ENCODE measurements around the gene CEP170B.

Gene CEP170B

GRCh38 chr14:104865081-104865630 lies at the start of gene CEP170B:
TSS of gene CEP170B (plus strand) at chr14:104865268. CDS start at chr14:104868451, 3,183 bp downstream.
- TF ChIP-seq EZH2phosphoT487 (IDR thresholded peaks at IDR 0.05; ENCODE audit: borderline replicate concordance) (no peak), CTCF (conservative IDR thresholded peaks at IDR 0.05; ENCODE audit: low read length) (no peak)

GRCh38 chr14:104816616-104816884 lies 48.5 kb upstream of the CEP170B start:
- Histone ChIP-seq H3K9me3 (ENCODE audit: insufficient read depth, low read depth, low read length) (no peaks in the 10 kb centered on the region), H4K20me1 (ENCODE audit: insufficient read depth, low read length, poor library complexity, severe bottlenecking) (peaks cover 4% of the 10 kb centered on the region), H3K9ac (ENCODE audit: low read depth, low read length, poor library complexity, severe bottlenecking) (peak overlapping the region; percentile 94), H3K79me2 (ENCODE audit: insufficient read depth, low read length) (peaks cover 38% of the 10 kb centered on the region), H3K4me2 (ENCODE audit: low read depth, low read length, poor library complexity, severe bottlenecking) (peak overlapping the region; percentile 96), H3K4me3 (ENCODE audit: low read length, poor library complexity, severe bottlenecking) (peak overlapping the region; percentile 95), H3K4me1 (ENCODE audit: insufficient read depth, low read length, poor library complexity, severe bottlenecking) (peaks cover 27% of the 10 kb centered on the region), H2AFZ (ENCODE audit: low read length) (peak overlapping the region; percentile 80), H3K27me3 (ENCODE audit: insufficient read depth, low read length, poor library complexity, severe bottlenecking) (no peaks in the 10 kb centered on the region), H3K9me2 (replicated peaks; ENCODE audit: low read depth, low read length) (no peaks in the 10 kb centered on the region), H3F3A (ENCODE audit: low read depth) (no peaks in the 10 kb centered on the region), H3K36me3 (ENCODE audit: insufficient read depth, low read length) (no peaks in the 10 kb centered on the region)
- TF ChIP-seq EZH2phosphoT487 (IDR thresholded peaks at IDR 0.05; ENCODE audit: borderline replicate concordance): no peak
- TF ChIP-seq CTCF (conservative IDR thresholded peaks at IDR 0.05; ENCODE audit: low read length): no peak

More at GRCh38 chr14:104865081-104865630, at the start of gene CEP170B:
- no peaks in the 10 kb centered on the region for H3K9me3 ChIP-seq (ENCODE audit: insufficient read depth, low read depth, low read length)
- 0 out of 2 replicates have a peak, but pooled peaks cover 4% of the 10 kb centered on the region for H3K79me2 ChIP-seq (ENCODE audit: insufficient read depth, low read length)
- H3K4me3 ChIP-seq (ENCODE audit: low read length, poor library complexity, severe bottlenecking): peak within 1 kb of the TSS; percentile 78
- H2AFZ ChIP-seq (ENCODE audit: low read length): peak within 1 kb of the TSS; percentile 76; the same call in 1 of the 2 replicates
- H3K4me1 ChIP-seq (ENCODE audit: insufficient read depth, low read length, poor library complexity, severe bottlenecking): peaks cover 5% of the 10 kb centered on the region
- no peaks in the 10 kb centered on the region for H4K20me1 ChIP-seq (ENCODE audit: insufficient read depth, low read length, poor library complexity, severe bottlenecking)
- H3F3A ChIP-seq (ENCODE audit: low read depth): no peaks in the 10 kb centered on the region
- H3K27me3 ChIP-seq (ENCODE audit: insufficient read depth, low read length, poor library complexity, severe bottlenecking): no peaks in the 10 kb centered on the region
- peak within 1 kb of the TSS; percentile 84 for H3K4me2 ChIP-seq (ENCODE audit: low read depth, low read length, poor library complexity, severe bottlenecking)
- peak within 1 kb of the TSS; percentile 74 for H3K9ac ChIP-seq (ENCODE audit: low read depth, low read length, poor library complexity, severe bottlenecking)
- no peaks in the 10 kb centered on the region for H3K36me3 ChIP-seq (ENCODE audit: insufficient read depth, low read length)
- H3K9me2 ChIP-seq (replicated peaks; ENCODE audit: low read depth, low read length): no peaks in the 10 kb centered on the region

GRCh38 chr14:104817930-104818713 lies 46.9 kb upstream of the CEP170B start:
- Histone ChIP-seq H3K27me3 (ENCODE audit: insufficient read depth, low read length, poor library complexity, severe bottlenecking) (no peaks in the 10 kb centered on the region), H3F3A (ENCODE audit: low read depth) (no peaks in the 10 kb centered on the region), H3K4me1 (ENCODE audit: insufficient read depth, low read length, poor library complexity, severe bottlenecking) (peaks cover 27% of the 10 kb centered on the region), H4K20me1 (ENCODE audit: insufficient read depth, low read length, poor library complexity, severe bottlenecking) (peaks cover 4% of the 10 kb centered on the region), H3K4me3 (ENCODE audit: low read length, poor library complexity, severe bottlenecking) (peak overlapping the region; percentile 95), H3K79me2 (ENCODE audit: insufficient read depth, low read length) (peaks cover 38% of the 10 kb centered on the region), H3K4me2 (ENCODE audit: low read depth, low read length, poor library complexity, severe bottlenecking) (peak overlapping the region; percentile 96), H3K36me3 (ENCODE audit: insufficient read depth, low read length) (no peaks in the 10 kb centered on the region), H2AFZ (ENCODE audit: low read length) (no peak overlapping the region), H3K9me3 (ENCODE audit: insufficient read depth, low read depth, low read length) (no peaks in the 10 kb centered on the region), H3K9me2 (replicated peaks; ENCODE audit: low read depth, low read length) (no peaks in the 10 kb centered on the region), H3K9ac (ENCODE audit: low read depth, low read length, poor library complexity, severe bottlenecking) (no peak overlapping the region)
- TF ChIP-seq EZH2phosphoT487 (IDR thresholded peaks at IDR 0.05; ENCODE audit: borderline replicate concordance): no peak
- TF ChIP-seq CTCF (conservative IDR thresholded peaks at IDR 0.05; ENCODE audit: low read length): no peak

Measured in Loucy (cell line).